ENCODE measurements around the gene TOM1L2.

DNA sequence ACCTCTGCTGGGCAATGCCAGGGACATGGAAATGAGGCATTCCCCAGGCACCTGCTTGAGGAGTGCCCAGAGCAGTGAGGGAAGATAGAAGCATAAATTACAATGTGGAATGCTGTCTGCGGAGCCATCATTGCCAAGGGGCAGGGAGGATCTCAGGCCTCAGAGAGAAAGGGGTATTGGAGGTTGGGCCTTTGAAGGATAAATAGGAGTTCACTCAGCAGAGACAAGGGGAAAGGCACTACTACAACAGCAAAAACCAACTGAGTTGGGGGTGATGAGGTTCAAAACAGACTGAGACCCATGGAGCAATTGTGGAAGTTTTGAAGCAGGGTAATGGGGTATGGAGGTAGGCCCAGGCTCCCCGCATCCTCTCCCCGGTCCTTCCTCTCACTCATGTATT is 168.2 kb downstream of the TOM1L2 start:
- TF ChIP-seq, protein P1, sequence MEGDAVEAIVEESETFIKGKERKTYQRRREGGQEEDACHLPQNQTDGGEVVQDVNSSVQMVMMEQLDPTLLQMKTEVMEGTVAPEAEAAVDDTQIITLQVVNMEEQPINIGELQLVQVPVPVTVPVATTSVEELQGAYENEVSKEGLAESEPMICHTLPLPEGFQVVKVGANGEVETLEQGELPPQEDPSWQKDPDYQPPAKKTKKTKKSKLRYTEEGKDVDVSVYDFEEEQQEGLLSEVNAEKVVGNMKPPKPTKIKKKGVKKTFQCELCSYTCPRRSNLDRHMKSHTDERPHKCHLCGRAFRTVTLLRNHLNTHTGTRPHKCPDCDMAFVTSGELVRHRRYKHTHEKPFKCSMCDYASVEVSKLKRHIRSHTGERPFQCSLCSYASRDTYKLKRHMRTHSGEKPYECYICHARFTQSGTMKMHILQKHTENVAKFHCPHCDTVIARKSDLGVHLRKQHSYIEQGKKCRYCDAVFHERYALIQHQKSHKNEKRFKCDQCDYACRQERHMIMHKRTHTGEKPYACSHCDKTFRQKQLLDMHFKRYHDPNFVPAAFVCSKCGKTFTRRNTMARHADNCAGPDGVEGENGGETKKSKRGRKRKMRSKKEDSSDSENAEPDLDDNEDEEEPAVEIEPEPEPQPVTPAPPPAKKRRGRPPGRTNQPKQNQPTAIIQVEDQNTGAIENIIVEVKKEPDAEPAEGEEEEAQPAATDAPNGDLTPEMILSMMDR (IDR thresholded peaks at IDR 0.05; ENCODE audit: poor library complexity, severe bottlenecking): no peak
- TF ChIP-seq RAD21 (conservative IDR thresholded peaks at IDR 0.05) (no peak), POLR2AphosphoS5 (IDR thresholded peaks at IDR 0.05) (no peak), SMC3 (conservative IDR thresholded peaks at IDR 0.05; ENCODE audit: poor library complexity) (no peak), EZH2 (IDR thresholded peaks at IDR 0.05; ENCODE audit: borderline replicate concordance, insufficient read depth, low read length, poor library complexity, severe bottlenecking) (no peak), EP300 (conservative IDR thresholded peaks at IDR 0.05; ENCODE audit: poor library complexity, severe bottlenecking) (no peak), TAF1 (IDR thresholded peaks at IDR 0.05; ENCODE audit: low read depth) (no peak), MXI1 (conservative IDR thresholded peaks at IDR 0.05; ENCODE audit: poor library complexity, severe bottlenecking) (no peak)
- TF ChIP-seq, protein P2, sequence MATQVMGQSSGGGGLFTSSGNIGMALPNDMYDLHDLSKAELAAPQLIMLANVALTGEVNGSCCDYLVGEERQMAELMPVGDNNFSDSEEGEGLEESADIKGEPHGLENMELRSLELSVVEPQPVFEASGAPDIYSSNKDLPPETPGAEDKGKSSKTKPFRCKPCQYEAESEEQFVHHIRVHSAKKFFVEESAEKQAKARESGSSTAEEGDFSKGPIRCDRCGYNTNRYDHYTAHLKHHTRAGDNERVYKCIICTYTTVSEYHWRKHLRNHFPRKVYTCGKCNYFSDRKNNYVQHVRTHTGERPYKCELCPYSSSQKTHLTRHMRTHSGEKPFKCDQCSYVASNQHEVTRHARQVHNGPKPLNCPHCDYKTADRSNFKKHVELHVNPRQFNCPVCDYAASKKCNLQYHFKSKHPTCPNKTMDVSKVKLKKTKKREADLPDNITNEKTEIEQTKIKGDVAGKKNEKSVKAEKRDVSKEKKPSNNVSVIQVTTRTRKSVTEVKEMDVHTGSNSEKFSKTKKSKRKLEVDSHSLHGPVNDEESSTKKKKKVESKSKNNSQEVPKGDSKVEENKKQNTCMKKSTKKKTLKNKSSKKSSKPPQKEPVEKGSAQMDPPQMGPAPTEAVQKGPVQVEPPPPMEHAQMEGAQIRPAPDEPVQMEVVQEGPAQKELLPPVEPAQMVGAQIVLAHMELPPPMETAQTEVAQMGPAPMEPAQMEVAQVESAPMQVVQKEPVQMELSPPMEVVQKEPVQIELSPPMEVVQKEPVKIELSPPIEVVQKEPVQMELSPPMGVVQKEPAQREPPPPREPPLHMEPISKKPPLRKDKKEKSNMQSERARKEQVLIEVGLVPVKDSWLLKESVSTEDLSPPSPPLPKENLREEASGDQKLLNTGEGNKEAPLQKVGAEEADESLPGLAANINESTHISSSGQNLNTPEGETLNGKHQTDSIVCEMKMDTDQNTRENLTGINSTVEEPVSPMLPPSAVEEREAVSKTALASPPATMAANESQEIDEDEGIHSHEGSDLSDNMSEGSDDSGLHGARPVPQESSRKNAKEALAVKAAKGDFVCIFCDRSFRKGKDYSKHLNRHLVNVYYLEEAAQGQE (IDR thresholded peaks at IDR 0.05; ENCODE audit: borderline replicate concordance): no peak

Data from neural cell (in vitro differentiated cells).